MM.1S (cell line): ENCODE results near the gene AGO1.
A peak's percentile ranks its signal among the peaks of the same experiment; 100 is the strongest.

ENCODE experiments used
- DNase-seq: peaks from one replicate; pipeline ENCODE4 v3.0.0-alpha.2; 2015
- H2AFZ ChIP-seq: fragments of 300-600 bp; sonication (generic); 2 replicates; pipeline ENCODE4 v1.6.0; 2016; ENCODE audit warnings: antibody characterized with exemption, low read length
- H3F3A ChIP-seq: fragments of 300-600 bp; sonication (generic); 2 replicates; pipeline ENCODE4 v1.6.1; 2016; ENCODE audit warnings: mild to moderate bottlenecking, antibody characterized with exemption, low read length, moderate library complexity, mixed read lengths; ENCODE audit not compliant: insufficient read depth
- H3K27ac ChIP-seq: fragments of 300-600 bp; sonication (generic); 2 replicates; pipeline ENCODE4 v1.5.1; 2016; ENCODE audit warnings: mild to moderate bottlenecking, low read length
- H3K27me3 ChIP-seq: fragments of 300-600 bp; sonication (generic); replicated peaks from 2 replicates; pipeline ENCODE4 v1.6.0; 2016; ENCODE audit warnings: low read length; ENCODE audit not compliant: insufficient read depth
- H3K36me3 ChIP-seq: fragments of 300-600 bp; sonication (generic); replicated peaks from 2 replicates; pipeline ENCODE4 v1.6.1; 2016; ENCODE audit warnings: mild to moderate bottlenecking, low read length, mixed read lengths; ENCODE audit not compliant: insufficient read depth
- H3K4me1 ChIP-seq: fragments of 300-600 bp; sonication (generic); 2 replicates; pipeline ENCODE4 v1.6.1; 2016; ENCODE audit warnings: low read length, mixed read lengths
- H3K4me2 ChIP-seq: fragments of 300-600 bp; sonication (generic); 2 replicates; pipeline ENCODE4 v1.6.0; 2016; ENCODE audit warnings: low read depth, low read length
- H3K4me3 ChIP-seq: fragments of 300-600 bp; sonication (generic); 2 replicates; pipeline ENCODE4 v1.5.1; 2016; ENCODE audit warnings: low read length, mixed read lengths
- H3K79me2 ChIP-seq: fragments of 300-600 bp; sonication (generic); 2 replicates; pipeline ENCODE4 v1.6.1; 2016; ENCODE audit warnings: mixed run types, low read length, mixed read lengths
- H3K9ac ChIP-seq: fragments of 300-600 bp; sonication (generic); 2 replicates; pipeline ENCODE4 v1.6.1; 2016; ENCODE audit warnings: low read length, mixed read lengths
- H3K9me2 ChIP-seq: fragments of 300-600 bp; sonication (generic); replicated peaks from 2 replicates; pipeline ENCODE4 v1.6.1; 2016; ENCODE audit warnings: mild to moderate bottlenecking, low read length, mixed read lengths; ENCODE audit not compliant: insufficient read depth
- H3K9me3 ChIP-seq: fragments of 300-600 bp; sonication (generic); replicated peaks from 2 replicates; pipeline ENCODE4 v1.6.1; 2016; ENCODE audit warnings: mild to moderate bottlenecking, low read length, mixed read lengths; ENCODE audit not compliant: insufficient read depth
- H4K20me1 ChIP-seq: fragments of 300-600 bp; sonication (generic); 2 replicates; pipeline ENCODE4 v1.6.1; 2016; ENCODE audit warnings: mild to moderate bottlenecking, low read length, moderate library complexity, mixed read lengths; ENCODE audit not compliant: insufficient read depth
- EZH2 ChIP-seq: fragments of 300-600 bp; sonication (generic); optimal IDR thresholded peaks from 2 replicates; pipeline ENCODE3; 2017; ENCODE audit warnings: low read depth, mild to moderate bottlenecking, antibody characterized with exemption, low read length, mixed read lengths
- EZH2phosphoT487 ChIP-seq: fragments of 300-600 bp; sonication (generic); IDR thresholded peaks from 2 replicates; pipeline ENCODE4 v1.6.1; 2018; ENCODE audit warnings: antibody characterized with exemption, low read length
- TF ChIP-seq, protein P1 (sequence below): fragments of 300-600 bp; sonication (generic); IDR thresholded peaks from 2 replicates; pipeline ENCODE4 v1.5.1; 2016; ENCODE audit warnings: antibody characterized with exemption, low read length, mixed read lengths

AGO1 gene

DNA sequence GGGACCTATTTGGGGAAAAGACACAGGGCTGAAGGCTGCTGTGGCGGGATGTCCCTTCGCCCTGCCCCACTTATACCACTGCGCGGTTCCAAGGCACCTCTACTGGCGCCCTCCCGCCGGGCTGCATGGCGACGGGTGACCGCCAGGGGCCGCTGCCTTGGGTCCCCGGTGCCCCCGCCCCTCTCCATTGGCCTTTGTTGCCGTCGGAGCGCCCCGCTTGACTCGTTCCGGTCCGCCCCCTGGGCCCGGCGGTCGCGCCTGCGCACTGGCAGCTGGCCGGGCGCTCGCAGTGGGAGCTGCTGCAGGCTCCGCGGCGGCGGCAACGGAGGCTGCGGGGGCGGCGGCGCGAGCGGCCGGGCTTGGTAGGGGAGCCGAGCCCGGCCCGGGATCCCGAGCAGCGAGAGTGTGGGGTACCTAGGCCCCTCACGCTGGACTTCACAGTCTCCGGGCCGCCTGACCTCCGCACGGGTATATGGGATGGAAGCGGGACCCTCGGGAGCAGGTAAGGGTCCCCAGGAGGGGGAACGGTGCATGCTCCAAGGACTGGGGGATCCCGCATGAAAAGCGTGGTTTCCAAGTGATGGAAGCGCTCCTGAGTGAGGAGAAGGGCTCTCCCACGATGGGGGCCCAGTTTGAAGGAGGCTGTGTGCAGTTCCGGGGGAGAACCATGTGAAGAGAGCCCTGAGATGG lies at the start of gene AGO1:
Gene AGO1 (plus strand): TSS at position 265 of the 690 bp plus-strand sequence. CDS start 213 bp downstream, at position 478.
- H3K4me1 ChIP-seq, result 0 out of 2 replicates have a peak, but pooled peaks cover 3% of the 10 kb centered on the region
- DNase-seq, result peak; percentile 94
- H3K27ac ChIP-seq, result no peak within 1 kb of the TSS
- H3K79me2 ChIP-seq, result peaks cover 23% of the 10 kb centered on the region
- TF ChIP-seq, protein P1, sequence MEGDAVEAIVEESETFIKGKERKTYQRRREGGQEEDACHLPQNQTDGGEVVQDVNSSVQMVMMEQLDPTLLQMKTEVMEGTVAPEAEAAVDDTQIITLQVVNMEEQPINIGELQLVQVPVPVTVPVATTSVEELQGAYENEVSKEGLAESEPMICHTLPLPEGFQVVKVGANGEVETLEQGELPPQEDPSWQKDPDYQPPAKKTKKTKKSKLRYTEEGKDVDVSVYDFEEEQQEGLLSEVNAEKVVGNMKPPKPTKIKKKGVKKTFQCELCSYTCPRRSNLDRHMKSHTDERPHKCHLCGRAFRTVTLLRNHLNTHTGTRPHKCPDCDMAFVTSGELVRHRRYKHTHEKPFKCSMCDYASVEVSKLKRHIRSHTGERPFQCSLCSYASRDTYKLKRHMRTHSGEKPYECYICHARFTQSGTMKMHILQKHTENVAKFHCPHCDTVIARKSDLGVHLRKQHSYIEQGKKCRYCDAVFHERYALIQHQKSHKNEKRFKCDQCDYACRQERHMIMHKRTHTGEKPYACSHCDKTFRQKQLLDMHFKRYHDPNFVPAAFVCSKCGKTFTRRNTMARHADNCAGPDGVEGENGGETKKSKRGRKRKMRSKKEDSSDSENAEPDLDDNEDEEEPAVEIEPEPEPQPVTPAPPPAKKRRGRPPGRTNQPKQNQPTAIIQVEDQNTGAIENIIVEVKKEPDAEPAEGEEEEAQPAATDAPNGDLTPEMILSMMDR, result peak; percentile 90
- no peak for TF ChIP-seq EZH2
- no peaks in the 10 kb centered on the region for H3K9me3 ChIP-seq
- H3K9ac ChIP-seq, result peak within 1 kb of the TSS; percentile 86
- peak within 1 kb of the TSS; percentile 95 for H3K4me2 ChIP-seq
- 0 out of 2 replicates have a peak, but pooled peaks cover 4% of the 10 kb centered on the region for H3F3A ChIP-seq
- peak within 1 kb of the TSS; percentile 100 for H3K4me3 ChIP-seq
- H3K9me2 ChIP-seq, result no peaks in the 10 kb centered on the region
- peak within 1 kb of the TSS; percentile 99 for H2AFZ ChIP-seq
- H3K27me3 ChIP-seq, result no peaks in the 10 kb centered on the region
- no peaks in the 10 kb centered on the region for H3K36me3 ChIP-seq
- no peaks in the 10 kb centered on the region for H4K20me1 ChIP-seq

DNA sequence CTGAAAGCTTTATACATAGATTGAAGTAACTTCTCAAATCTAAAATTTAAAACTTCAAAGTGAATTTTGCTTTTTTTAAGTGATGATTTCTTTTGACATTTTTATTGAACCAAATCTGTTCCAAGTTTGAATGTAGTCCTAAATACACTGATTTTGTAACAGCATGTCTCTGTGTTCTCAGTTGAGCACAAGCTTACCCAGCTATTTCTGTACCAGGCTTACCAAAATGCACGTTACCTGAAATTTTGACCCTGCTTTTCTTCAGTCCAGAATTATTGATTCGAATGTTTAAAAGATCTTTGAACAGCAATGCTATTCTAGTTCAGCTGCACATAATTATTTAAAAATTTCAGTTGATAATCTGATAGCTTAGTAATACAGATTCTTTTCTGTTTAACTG lies 49.6 kb upstream of the AGO1 start:
- Histone ChIP-seq H2AFZ (no peak overlapping the region), H3K27ac (no peak overlapping the region), H3F3A (no peaks in the 10 kb centered on the region), H3K27me3 (no peaks in the 10 kb centered on the region), H4K20me1 (no peaks in the 10 kb centered on the region), H3K9me3 (no peaks in the 10 kb centered on the region), H3K9ac (no peak overlapping the region), H3K79me2 (no peaks in the 10 kb centered on the region), H3K4me1 (no peaks in the 10 kb centered on the region), H3K9me2 (no peaks in the 10 kb centered on the region), H3K4me3 (no peak overlapping the region), H3K36me3 (no peaks in the 10 kb centered on the region), H3K4me2 (no peak overlapping the region)
- TF ChIP-seq, protein P1, result no peak
- TF ChIP-seq EZH2 (no peak), EZH2phosphoT487 (no peak)
- no peak for DNase-seq

DNA sequence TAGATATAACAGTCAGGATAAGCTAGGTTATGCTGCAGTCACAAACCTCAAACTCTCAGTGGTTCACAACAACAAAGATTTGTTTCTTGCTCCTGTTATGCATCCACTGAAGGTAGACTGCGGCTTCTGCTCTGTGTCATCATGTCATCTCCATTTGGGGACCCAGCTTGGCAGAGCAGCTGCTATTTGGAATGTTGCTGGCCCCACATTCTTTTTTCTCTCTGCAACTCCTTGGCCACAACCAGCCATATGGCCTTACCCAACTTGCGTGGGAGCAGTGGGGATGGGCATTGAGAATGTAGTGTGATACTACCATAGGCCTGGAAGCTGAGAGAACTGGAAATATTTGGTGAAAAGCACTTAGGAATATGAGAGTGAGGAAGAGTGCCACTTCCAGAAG lies 48.8 kb upstream of the AGO1 start:
- Histone ChIP-seq H3K27me3 (no peaks in the 10 kb centered on the region), H3K9me3 (no peaks in the 10 kb centered on the region), H3K4me3 (no peak overlapping the region), H3K27ac (no peak overlapping the region), H4K20me1 (no peaks in the 10 kb centered on the region), H3K4me1 (no peaks in the 10 kb centered on the region), H3K79me2 (no peaks in the 10 kb centered on the region), H3K36me3 (no peaks in the 10 kb centered on the region), H3F3A (no peaks in the 10 kb centered on the region), H3K9ac (no peak overlapping the region), H3K9me2 (no peaks in the 10 kb centered on the region), H3K4me2 (no peak overlapping the region), H2AFZ (no peak overlapping the region)
- TF ChIP-seq EZH2 (no peak), EZH2phosphoT487 (no peak)
- TF ChIP-seq, protein P1, result no peak
- no peak for DNase-seq
